ENCODE measurements around the gene RAP1GAP2.

DNA sequence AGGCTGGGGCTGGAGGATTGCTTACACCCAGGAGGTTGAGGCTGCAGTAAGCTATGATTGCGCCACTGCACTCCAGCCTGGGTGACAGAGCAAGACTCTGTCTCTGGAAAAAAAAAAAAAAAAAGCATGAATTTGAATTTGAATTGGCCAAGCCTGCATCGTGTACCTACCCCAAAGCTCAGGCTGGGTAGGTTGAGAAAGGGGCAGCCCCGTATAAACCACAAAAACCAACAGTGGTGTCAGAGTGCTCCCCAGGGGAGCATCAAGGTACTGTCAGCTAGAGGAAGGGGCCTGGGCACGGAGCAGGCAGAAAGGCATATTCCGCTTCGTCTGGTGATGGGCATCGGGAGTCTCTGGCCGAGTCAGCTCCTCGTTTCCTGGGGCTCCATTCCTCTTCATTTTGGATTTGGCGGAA lies 40.9 kb downstream of the RAP1GAP2 start:
- peak; percentile 20 to 71 (median 53) for TF ChIP-seq CTCF (IDR thresholded peaks at IDR 0.05 in 8 of 11, conservative IDR thresholded peaks at IDR 0.05 in 3 of 11)
- no peak for TF ChIP-seq POLR2A (IDR thresholded peaks at IDR 0.05)

Data from spleen (tissue), 7 donors.